HCT116 (cell line): ENCODE results near the gene COL4A1.

Source experiments
- ELF1 ChIP-seq: IDR thresholded peaks from 2 replicates; pipeline ENCODE4 v1.6.1; 2012; ENCODE audit warnings: low read depth, borderline replicate concordance
- TF ChIP-seq, protein P1 (sequence below), 3 experiments: fragments of 200-600 bp in 1 of 3; sonication (generic) in 1 of 3; IDR thresholded peaks in 2 of 3; conservative IDR thresholded peaks in 1 of 3; 2 replicates each; pipeline ENCODE4 v1.5.1; 2012 to 2017; ENCODE audit warnings: low read depth in 2 of 3, low read length in 2 of 3, antibody characterized with exemption in 1 of 3, borderline replicate concordance in 1 of 3, control low read depth in 1 of 3, mild to moderate bottlenecking in 1 of 3, mixed read lengths in 1 of 3, mixed run types in 1 of 3, moderate library complexity in 1 of 3; ENCODE audit not compliant: insufficient read depth in 1 of 3

DNA sequence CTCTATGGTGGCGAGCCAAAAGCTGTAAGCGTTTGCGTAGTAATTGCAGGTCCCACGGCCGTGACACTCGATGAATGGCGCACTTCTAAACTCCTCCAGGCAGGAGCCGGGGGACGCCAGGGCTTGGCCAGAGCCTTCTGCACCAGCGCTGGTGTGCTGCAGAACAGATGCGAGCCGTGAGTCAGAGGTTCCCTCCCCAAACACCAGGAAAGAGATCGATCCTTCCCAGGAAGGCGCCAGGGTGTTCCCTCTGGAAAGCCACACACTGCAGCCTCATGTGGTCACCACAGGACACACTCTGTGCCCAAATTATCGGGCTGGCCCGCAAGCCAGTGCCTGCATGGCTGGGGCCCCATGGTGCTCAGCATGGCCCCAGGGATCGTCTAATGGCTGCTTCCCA, 154.6 kb downstream of the COL4A1 start:
- TF ChIP-seq, protein P1, sequence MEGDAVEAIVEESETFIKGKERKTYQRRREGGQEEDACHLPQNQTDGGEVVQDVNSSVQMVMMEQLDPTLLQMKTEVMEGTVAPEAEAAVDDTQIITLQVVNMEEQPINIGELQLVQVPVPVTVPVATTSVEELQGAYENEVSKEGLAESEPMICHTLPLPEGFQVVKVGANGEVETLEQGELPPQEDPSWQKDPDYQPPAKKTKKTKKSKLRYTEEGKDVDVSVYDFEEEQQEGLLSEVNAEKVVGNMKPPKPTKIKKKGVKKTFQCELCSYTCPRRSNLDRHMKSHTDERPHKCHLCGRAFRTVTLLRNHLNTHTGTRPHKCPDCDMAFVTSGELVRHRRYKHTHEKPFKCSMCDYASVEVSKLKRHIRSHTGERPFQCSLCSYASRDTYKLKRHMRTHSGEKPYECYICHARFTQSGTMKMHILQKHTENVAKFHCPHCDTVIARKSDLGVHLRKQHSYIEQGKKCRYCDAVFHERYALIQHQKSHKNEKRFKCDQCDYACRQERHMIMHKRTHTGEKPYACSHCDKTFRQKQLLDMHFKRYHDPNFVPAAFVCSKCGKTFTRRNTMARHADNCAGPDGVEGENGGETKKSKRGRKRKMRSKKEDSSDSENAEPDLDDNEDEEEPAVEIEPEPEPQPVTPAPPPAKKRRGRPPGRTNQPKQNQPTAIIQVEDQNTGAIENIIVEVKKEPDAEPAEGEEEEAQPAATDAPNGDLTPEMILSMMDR (IDR thresholded peaks at IDR 0.05 in 2 of 3, conservative IDR thresholded peaks at IDR 0.05 in 1 of 3; ENCODE audit: borderline replicate concordance in 1 of 3, insufficient read depth in 1 of 3, low read depth in 2 of 3, low read length in 2 of 3) = no peak
- no peak for TF ChIP-seq ELF1
